T-helper 22 cell (primary cell): ENCODE measurements around the gene VPS37C.

Experiments used
- DNase-seq: peaks from one replicate; pipeline ENCODE4 v3.0.0-alpha.2; 2020; ENCODE audit warnings: low read depth

The VPS37C gene

DNA sequence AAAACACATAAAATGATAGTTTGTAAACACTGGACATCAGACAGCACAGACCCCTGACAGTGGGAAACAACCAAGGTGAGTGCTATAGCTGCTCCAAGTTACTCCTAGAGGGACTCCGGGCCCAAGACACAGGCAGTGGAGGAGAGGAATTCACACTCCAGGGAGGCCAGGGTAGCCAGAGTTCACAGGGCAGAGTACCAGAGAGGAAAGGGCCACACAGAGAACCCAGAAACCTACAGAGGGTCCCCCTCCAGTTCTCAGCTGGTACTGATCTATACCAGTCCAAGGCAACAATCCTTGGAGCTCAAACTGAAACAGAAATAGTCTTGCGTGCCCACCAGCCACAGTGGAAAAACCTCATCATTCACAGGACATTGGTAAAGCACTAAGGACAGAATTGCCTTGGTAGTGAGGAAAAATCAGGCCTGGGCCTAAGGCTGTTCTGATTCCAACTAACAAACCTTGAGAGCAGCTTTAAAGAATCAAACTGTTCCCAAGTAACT is 7.6 kb downstream of the VPS37C start:
- DNase-seq, result no peak

DNA sequence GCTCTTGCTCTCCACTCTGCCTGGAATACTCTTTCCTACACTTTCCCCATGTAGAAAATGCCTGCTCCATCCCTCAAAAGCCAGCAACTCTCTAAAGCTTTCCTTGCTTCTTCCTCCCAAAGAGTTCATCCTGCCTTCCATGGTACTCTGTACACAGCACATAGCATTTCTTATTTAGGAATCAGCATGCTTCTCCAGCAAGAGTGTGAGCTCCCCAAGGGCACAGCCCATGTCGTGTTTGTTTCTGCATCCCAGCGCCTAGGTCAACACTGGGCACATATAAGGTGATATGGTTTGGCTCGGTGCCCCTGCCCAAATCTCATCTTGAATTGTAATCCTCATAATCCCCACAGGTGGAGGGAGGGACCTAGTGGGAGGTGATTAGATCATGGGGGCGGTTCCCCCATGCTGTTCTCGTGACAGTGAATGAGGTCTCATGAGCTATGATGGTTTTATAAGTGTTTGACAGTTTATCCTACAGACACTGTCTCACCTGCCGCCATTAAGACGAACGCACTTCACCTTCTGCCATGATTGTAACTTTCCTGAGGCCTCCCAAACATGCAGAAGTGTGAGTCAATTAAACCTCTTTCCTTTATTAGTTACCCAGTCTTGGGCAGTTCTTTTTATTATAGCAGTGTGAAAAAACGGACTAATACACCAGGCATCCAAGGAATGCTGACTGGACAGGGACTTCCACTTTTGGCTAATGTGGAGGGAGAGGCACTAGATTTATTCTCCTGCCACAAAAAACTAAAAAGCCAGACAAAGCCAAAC is 8.2 kb downstream of the VPS37C start:
- DNase-seq, result no peak

DNA sequence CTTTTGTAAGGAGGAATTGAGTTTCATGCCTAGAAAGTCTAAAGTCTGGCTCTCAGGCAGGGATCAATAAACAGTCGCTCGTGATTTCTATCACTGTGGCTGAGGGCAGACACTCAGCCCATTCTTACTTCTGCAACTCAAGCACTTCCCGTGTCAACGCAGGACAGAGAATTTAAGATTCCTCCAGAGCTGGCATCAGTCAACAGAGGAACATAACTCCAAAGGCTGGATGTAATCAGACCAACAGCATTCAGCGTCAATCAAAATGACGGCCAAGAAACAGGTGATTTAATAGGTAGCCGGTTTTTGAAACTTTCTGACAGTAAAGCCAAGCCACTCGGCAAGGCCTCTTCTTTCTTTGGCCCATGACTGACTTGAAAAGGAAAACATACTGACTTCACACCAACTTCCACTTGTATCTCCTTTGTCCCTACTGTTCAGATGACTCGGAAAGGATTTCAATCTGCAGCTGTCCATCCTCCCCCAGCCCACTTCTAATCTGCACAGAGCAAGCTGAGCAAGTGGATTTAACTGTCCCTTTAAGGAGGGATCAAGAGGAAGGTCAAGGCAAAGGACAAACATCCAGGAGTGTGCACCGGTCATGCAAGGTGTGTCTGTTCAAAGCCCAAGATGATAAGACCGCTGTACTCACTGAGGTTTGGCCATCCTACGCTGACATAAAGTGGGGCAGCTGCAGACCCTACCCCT is 9.5 kb downstream of the VPS37C start:
- DNase-seq, result no peak

DNA sequence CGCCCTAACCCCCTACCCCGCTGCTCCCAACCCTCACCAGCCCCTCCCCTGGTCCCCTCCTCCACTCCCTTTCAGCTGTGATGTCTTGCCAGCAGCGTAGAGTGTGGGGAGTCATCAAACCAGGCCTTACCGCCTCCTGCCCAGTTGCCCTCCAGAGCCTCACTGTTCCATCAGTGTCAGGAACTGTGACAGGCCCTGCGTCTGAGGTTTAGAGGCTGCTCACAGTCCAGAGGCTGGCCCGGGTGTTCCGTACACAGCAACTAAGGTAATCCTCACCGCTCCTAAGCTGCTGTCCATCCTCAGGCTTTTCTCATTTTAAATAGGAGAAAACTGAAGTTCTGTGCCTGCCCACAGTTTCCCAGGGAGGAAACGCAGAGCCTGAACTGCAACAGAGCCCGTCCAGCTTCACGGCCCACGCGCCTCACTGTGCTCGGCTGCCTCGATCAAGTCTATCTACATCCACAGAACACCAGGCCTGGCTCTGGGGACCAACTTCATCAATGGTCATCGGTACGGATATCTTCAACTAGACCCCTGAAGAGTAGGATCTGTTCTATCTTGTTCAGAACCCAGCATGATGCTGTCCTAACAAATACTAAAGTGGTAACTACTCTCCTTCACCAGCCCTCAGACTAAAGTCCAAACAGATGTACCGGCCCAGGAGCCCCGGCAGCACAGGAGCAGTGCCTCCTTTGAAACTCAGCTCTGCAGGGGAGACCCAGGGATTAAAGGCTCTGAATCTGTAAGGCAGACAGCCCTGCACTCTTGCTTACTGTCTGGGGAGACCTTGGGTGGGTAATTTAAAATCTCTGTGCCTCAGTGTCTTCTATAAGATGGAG is 10.3 kb downstream of the VPS37C start:
- no peak for DNase-seq

DNA sequence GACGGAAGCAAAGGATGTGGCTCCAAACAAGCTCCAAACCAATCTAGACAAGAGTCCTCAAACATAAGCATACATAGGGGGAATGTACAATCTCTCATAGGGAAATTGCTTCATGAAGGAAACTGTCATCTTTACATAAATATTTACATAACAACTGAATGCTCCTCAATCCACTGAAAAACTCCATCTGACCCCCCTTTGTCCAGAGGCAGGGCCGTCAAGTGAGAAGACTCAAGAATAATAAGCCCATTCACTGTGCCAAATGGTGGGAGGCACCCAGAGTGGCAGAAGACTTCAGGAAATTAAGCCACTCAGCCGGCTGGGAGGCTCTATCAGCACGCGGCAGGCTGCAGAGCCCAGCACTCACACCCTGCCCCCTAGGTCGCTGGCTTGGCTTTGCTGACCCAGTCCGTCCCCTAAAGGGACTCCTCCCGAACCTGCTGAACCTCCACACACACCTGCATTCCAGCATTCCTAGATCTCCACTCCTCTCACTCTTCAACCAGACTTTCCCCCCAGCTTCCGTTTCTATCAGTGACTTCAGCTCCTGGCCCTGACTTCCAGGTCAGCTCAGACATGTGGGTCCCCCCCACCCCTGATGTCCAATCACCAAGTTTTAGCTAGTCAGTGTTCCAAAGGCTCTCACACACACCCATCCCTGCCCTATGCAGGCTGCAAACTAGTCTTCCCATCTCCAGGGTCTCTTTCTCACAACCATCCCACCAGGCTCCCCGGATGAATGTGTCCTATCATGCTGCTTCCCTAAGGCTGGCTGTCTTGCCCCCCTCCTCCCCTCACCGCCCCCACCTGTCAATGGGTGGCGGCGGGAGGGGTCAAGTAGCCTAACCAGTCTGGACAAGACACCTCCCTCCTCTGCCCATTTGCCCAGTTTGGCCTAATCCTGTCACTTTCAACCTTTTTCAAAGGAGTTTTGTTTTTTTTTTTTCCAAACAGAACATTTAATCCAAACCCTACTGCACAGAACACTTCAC is 11.3 kb downstream of the VPS37C start:
- DNase-seq, result no peak

DNA sequence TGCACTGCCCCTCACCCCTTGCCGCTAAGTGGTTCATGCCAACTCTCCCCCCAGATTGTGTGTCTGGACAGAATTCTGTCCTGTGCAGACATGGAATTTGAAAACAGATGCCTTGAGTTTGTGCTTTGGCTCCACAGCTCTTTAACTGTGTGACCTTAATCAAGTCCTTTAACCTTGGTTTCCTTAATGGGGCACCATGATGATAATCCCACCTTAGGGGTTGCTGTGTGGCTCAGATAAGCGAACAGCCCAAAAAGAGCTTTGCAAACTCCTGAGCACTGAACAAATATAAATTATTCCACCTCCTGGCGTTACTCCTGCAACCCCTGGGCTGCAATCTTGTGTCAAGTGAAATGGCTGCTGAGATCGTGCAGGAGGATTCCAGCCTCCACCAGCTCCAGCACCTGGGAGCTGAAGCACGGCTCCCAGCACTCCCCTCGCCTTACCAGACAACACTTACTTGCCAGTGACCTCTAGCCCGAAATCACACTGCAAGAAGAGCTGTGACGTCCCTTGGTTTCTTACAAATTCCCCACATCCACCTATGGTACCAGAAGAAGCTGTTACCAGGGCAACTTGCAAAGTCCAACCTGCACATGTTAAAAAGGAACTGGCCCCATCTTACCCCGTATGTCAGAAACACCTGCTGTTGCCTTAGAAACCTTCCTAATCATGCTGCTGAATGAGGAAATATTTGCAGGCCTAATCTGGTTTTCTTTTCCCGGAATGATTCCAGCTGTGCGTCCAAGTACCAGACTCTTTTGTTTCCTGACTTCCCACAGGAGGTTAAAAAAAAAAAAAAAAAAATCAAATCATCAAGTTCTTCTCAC is 13.2 kb downstream of the VPS37C start:
- no peak for DNase-seq

DNA sequence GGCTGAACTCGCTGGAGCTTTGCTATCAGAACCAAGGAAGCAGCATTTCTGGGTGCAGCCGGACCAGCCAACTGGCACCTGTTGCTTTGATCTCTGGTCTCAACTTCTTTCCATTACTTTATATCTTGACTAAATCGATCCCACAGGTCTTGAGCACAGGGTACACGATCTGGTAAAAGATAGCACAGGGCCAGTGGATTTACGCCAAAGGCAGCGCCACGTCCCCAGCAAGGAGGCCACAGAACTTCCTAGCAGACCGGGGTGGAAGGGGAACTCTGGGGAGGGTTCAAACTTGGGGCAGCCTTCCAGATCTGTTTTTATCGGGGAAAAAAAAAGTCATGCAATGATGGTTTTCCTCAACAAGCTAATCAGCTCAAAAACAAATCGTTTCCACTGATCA is 14.0 kb downstream of the VPS37C start:
- no peak for DNase-seq

DNA sequence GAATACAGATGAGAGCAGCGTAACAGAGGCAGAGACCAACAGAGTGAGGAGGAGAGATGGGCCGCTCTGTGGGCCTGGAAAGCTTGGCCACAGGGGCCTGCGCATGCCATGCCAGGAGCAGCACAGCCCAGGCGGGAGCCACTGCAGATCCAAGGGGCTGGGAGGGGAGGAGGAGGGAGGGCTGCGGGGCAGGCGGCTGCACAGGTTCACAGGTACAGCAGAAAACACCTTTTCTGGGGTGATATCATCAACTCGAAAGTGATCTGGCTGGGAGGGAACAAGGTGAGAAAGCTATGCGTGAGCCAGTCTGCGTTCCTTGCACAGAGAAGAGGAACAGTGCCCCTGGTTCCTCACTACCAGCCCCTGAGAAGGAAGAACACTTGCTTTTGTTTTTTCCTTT is 14.8 kb downstream of the VPS37C start:
- no peak for DNase-seq

DNA sequence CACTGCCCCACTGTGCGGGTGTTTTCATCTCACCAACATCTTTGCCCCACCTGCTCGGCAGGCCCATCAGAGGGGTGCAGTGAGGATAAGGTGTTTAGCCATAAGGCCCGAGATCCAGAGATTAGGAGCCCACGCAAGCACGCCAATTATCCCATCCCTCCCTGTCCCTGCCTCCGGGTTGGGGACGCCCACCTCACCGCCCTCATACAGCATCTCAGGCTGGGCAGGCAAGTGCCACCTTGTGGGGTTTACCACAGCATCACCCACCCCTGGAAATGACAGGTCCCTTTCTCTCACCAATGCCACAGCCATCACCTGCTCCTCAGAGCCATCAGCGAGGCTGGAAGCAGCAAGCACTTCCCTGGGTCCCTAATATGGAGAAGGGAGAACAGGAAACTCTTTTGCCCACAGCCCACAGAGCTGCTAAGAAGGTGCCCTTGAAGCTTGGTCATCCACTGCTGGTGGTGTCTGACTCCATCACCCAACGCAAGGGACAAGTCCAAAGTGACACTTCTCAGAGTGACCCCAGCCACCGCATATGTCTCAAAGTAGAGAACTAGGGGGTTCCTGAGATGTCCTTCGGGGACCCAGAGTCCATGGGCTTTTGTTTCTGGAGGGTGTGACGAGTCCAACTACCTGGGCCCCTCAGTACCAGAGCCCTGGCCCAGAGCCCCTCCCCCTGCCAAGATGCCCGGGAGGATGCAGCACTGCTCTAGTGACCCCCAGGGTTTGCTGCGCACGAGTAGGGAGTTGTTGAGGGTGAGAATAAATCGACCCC is 15.8 kb downstream of the VPS37C start:
- no peak for DNase-seq

DNA sequence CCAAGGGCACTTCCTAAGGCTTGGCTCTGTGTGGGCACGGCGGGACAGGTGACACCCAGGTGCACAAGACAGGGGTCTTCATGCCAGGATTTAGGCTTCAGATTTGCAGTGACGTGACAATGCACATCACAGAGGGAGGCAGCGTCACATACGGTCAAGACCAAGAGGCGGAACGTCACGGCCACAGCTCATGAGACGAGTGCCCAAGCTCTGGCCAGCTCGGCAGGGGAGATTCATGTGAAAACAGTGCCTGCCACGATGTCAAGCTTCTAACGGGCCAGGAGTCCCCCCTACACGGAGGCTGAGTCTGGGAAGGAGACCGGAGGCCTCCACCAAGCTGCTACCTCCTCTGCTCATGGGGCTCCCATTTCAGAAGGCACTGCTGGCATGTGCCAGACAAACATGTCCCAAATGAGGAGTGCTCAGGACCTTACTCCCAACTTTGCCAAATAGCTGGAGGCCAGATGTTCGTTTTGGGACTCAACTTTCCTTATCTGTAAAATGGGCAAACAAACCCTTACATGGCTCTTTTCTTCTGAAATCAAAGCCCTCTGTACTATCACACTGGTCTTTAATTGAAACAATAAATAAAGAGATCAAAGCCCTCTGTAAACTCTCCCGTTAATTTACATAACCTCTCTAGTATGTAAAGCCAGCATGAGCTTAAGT is 16.6 kb downstream of the VPS37C start:
- no peak for DNase-seq

DNA sequence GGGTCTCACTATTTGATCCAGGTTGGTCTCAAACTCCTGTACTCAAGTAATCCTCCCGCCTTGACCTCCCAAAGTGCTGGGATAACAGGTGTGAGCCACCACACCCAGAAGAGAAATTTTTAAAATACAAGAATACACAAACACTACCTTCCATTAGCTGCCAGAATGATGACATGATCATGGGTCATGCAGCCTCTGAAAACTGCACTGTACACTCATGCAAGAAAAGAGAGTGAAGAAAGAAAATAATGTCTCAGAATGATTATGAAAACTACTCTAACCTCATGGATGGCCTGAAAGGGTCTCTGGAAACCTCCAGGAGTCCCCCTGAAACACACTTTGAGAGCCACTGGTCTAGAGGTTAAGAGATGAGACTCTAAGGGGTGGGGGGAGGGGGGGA is 18.8 kb downstream of the VPS37C start:
- no peak for DNase-seq

DNA sequence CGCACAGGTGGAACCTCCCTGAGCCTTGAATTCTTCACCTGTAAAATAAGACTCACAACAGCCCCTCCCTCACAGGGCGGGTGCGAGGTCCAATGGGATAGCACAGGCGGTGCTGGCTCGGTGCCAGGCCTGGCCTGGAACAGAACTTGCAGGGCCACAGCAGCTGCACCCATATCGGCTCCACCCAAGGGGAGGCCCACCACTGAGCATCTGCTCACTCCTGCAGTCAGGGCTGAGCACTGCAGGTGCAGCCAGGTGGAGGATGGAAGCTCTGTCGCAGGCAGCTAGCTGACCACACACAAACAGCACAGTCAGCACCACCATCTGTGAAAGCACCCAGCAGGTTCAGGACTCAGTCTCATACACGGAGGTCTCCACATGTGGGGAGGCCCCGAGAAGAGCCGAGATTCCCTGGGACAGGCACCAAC is 19.6 kb downstream of the VPS37C start:
- DNase-seq, result no peak

DNA sequence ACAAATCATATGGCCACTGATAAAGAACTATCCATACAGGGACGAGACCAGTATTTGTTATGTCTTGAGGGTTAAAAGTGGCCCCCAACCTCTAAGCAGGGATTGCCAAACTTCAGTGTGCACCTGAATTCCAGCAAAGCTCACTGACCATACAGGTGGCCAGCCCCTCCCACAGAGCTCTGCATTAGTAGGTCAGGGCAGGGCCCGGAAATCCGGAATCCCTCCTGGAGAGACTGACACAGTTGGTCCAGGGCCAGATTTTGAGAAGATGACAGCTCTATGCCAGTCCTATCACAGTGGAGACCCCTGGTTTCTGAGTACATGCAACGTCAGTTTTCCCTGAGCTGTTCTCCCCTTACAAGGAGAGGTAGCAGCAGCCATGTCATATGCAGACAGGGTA is 20.8 kb downstream of the VPS37C start:
- DNase-seq, result no peak

DNA sequence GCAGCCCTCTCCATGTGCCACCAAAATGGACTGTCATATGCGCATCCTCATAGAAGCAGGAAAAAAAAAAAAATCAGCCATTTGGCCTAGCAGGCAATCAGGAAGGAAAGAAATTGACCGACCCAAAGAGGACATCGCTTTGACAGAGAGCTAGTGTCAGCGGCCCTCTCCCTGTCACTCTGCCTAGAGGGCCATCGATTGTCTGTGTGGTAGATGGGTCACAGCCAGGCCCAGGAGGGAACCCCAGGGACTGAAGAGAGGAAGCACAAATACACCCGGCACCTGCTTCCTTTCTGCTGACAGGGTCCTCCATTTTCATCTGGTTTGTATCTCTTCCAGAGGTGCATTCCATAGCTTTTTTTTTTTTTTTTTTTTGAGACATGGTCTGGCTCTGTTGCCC is 21.8 kb downstream of the VPS37C start:
- DNase-seq, result no peak

DNA sequence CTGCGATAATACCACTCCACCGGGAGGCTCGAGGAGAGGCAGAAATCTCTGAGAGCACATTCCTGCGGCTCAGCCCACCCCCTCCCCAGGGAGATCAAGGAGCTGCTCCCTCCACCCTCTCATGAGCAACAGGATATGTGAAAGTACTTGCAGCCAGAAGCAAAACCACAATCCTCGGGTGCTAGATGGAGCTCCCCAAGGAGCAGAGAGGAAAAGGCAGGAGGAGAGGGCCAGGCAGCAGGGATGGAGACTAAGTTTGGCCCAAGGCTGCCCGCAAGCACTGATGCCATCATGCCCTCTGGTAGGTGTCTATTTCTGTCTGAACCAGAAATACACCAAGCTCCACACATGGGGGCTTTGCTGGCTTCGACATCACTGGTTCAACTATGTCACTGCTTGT is 22.3 kb downstream of the VPS37C start:
- DNase-seq, result no peak

DNA sequence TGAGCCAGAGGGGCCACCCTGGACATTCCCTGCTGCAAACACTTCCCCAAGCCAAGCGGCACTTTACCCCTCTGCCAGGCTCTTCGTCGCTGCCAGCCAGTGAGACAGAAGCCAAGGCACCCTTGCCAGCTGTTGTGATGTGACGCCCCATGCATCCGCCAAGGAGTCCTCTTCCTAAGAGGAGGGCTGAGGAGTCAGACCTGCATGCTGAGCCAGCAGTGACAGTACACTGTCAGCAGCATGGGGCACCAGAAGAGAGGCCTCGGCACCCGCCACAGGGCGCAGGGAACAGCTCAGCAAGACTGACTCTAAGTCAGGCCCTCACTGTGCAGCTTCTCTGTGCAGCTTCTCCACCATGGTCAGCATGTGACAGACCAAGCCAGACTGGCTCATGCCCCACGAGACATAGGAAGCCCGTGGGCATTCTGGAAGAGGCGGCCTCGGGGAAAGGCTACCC is 26.4 kb downstream of the VPS37C start:
- no peak for DNase-seq

DNA sequence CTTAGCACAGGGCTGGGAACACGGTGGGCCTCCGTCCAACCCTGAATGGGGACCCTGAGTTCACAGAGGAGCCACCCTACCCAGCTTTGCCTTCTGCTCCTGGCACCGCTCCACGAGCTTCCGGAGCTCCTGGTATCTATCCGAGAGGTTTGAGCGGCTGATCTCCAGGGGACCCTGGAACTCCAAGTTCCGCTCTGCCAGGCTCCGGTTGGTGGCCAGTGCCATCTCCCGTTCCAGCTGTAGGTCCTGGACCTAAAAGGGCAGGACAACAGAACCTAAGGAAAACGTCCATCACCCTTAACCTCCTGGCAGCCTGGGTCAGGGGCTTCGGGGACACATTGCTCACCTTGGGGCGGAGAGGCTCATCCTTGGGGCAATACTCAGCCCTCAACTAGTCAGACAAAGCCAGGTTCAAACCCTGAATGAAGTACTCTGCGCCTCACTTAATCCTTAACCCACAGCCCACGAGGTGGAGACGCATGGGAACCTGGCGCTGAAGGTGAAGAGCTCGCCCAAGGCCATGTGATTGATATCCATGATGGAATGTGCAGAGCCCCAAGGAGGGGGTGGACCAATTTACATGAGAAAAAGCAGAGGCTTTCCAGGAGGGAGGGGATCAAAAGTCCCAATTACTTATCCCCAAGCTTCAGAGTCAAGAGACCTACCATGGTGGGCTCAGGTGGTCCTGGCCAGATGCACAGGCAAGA is 27.1 kb downstream of the VPS37C start:
- DNase-seq, result no peak

DNA sequence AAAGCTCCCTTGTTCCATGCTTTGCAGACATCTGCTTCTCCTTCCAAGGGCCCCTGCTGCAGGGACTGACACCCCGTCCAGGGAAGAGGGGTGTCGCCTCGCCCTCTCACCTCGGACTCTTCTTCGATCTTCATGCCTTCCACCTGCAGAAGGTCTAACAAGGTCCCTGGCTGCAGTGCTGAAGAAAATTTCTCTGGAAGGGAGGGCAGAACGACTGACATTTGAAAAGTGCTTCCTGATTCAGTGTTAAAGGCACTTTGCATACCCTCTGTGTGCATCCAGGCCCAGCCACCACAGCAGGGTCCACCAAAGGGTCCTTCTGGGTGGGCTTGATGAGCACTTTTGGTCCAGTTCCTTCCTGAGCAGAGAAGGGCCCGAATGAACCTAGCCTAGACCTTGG is 28.1 kb downstream of the VPS37C start:
- no peak for DNase-seq
